Activated CD4-positive, alpha-beta memory T cell treated with anti-CD3 and anti-CD28 coated beads for 36 hours (primary cell): ENCODE results near the gene GDF3. TPM values are rescaled to one million over a fixed set of nuclear protein-coding genes. Genes with fewer than 3 reads are reported as not detected.
"Not testable (repeated sequence)": the region's sequence is repeated elsewhere in the genome, so short reads cannot be mapped to it uniquely, and the experiment has no call there.

ENCODE experiments used
- CTCF ChIA-PET: fragments of 350-600 bp; sonication (Branson Sonifier 250); formaldehyde crosslinking; loops from one replicate; lab custom pipeline; 2021; ENCODE audit warnings: antibody characterized with exemption, inconsistent platforms; lab: Charles Lee
- POLR2A ChIA-PET: fragments of 350-600 bp; sonication (Branson Sonifier 250); formaldehyde crosslinking; loops from one replicate; lab custom pipeline; 2021; ENCODE audit warnings: antibody characterized with exemption; lab: Charles Lee
- DNase-seq: peaks from one replicate; pipeline ENCODE4 v3.0.0-alpha.2; 2020
- H3K27ac Mint-ChIP-seq: one replicate; pipeline ENCODE4 v1.8.0; 2021; ENCODE audit warnings: mixed read lengths
- H3K27me3 Mint-ChIP-seq: one replicate; pipeline ENCODE4 v1.8.0; 2021; ENCODE audit warnings: mixed read lengths
- H3K36me3 Mint-ChIP-seq: one replicate; pipeline ENCODE4 v1.8.0; 2021; ENCODE audit warnings: mixed read lengths
- H3K4me1 Mint-ChIP-seq: one replicate; pipeline ENCODE4 v1.8.0; 2021; ENCODE audit warnings: low read depth, mixed read lengths
- H3K4me3 Mint-ChIP-seq: one replicate; pipeline ENCODE4 v1.8.0; 2021; ENCODE audit warnings: mild to moderate bottlenecking, mixed read lengths
- H3K9me3 Mint-ChIP-seq: one replicate; pipeline ENCODE4 v1.8.0; 2021; ENCODE audit warnings: mixed read lengths
- intact Hi-C: fragments of 100-400 bp; cut with micrococcal nuclease; formaldehyde crosslinking; loops from one replicate; pipeline ENCODE4 v1.15.1; 2023
- total RNA-seq, 2 experiments: library from RNA; stranded (reverse); gene quantifications; one replicate each; pipeline ENCODE4 v1.2.3, GENCODE V29; 2021

The GDF3 gene
- not detected for total RNA-seq

- Mint-ChIP-seq H3K27ac (no peak within 1 kb of the TSS), H3K36me3 (no peaks in the 10 kb centered on the region), H3K4me1 (peaks cover 8% of the 10 kb centered on the region), H3K4me3 (no peak within 1 kb of the TSS), H3K27me3 (peaks cover 3% of the 10 kb centered on the region), H3K9me3 (no peaks in the 10 kb centered on the region)
- intact Hi-C loops: no loop called here
- ChIA-PET POLR2A (no interaction called here), CTCF (no interaction called here)
- DNase-seq: no peak
Observed at GRCh38 chr12:7695566-7696197, at the start of gene GDF3. TSS of gene GDF3 (minus strand) at chr12:7695775. CDS start at chr12:7695728, 47 bp downstream.

DNA sequence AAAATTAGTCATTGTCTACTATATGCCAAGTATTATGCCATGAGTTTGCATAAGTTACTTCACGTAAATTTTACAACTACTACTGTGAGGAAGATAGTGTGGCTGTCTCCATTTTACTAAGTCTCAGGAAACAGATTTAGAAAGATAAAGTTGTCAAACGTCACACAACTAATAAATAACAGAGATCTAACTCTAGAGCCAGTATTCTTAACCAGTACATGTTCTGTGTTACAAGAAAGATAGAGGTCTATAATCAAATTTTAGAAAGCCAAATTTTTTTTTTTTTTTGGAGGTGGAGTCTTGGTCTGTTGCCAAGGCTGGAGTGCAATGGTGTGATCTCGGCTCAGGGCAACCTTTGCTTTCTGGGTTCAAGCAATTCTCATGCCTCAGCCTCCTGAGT lies 37.4 kb upstream of the GDF3 start:
- Mint-ChIP-seq H3K27ac (no peak overlapping the region), H3K4me1 (no peaks in the 10 kb centered on the region), H3K36me3 (no peaks in the 10 kb centered on the region), H3K4me3 (no peak overlapping the region), H3K27me3 (peaks cover 4% of the 10 kb centered on the region), H3K9me3 (no peaks in the 10 kb centered on the region)
- ChIA-PET POLR2A (no interaction called here), CTCF (no interaction called here)
- intact Hi-C loops: no loop called here
- no peak for DNase-seq

GRCh38 chr12:7731486-7731885 lies 35.9 kb upstream of the GDF3 start:
- peaks cover 6% of the 10 kb centered on the region for H3K27me3 Mint-ChIP-seq
- ChIA-PET POLR2A (no interaction called here), CTCF (no interaction called here)
- no peaks in the 10 kb centered on the region for H3K4me1 Mint-ChIP-seq
- H3K36me3 Mint-ChIP-seq: no peaks in the 10 kb centered on the region
- H3K9me3 Mint-ChIP-seq: no peaks in the 10 kb centered on the region
- intact Hi-C loops: no loop called here
- H3K4me3 Mint-ChIP-seq: no peak overlapping the region
- no peak for DNase-seq
- no peak overlapping the region for H3K27ac Mint-ChIP-seq

- H3K36me3 Mint-ChIP-seq, H3K4me1 Mint-ChIP-seq, H3K4me3 Mint-ChIP-seq, H3K27me3 Mint-ChIP-seq, POLR2A ChIA-PET, H3K27ac Mint-ChIP-seq, DNase-seq, intact Hi-C loops, H3K9me3 Mint-ChIP-seq: not testable (repeated sequence)
- CTCF ChIA-PET: interaction anchor here (0.6 kb wide), 1 partner anchor 620 kb away, joined by 4 read pairs; no protein-coding TSS in a partner anchor
Observed at GRCh38 chr12:7730984-7731383, 35.4 kb upstream of the GDF3 start.

DNA sequence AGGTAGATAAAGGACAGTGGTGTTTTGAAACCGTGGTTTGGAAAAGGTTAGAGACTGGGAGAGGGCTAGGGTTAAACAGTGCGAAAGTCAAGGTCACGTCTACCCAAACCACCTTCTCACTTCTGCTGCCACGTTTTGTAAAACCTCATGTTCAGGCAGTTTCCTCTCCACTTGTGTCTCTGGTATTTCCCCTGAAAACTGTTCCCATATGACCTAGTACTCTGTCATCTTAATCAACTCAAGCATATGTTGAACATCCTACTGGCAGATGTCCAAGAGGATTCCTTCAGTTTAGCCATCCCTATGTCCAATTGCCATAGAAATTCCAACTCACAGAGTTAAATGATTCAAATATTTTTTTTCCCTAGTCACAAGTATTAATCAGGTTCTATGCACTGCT lies 34.2 kb upstream of the GDF3 start:
- Mint-ChIP-seq H3K36me3 (no peaks in the 10 kb centered on the region), H3K27me3 (peaks cover 6% of the 10 kb centered on the region), H3K9me3 (no peaks in the 10 kb centered on the region), H3K27ac (no peak overlapping the region), H3K4me1 (no peaks in the 10 kb centered on the region), H3K4me3 (no peak overlapping the region)
- intact Hi-C loops: no loop called here
- no peak for DNase-seq
- CTCF ChIA-PET: no interaction called here
- POLR2A ChIA-PET: no interaction called here

GRCh38 chr12:7723926-7724325 lies 28.4 kb upstream of the GDF3 start:
- CTCF ChIA-PET: interaction anchor here (1.0 kb wide), 1 partner anchor 83 kb away, joined by 3 read pairs; no protein-coding TSS in a partner anchor
- DNase-seq: no peak
- Mint-ChIP-seq H3K27ac (no peak overlapping the region), H3K36me3 (no peaks in the 10 kb centered on the region), H3K4me1 (no peaks in the 10 kb centered on the region), H3K27me3 (peaks cover 4% of the 10 kb centered on the region), H3K4me3 (no peak overlapping the region), H3K9me3 (no peaks in the 10 kb centered on the region)
- POLR2A ChIA-PET: no interaction called here
- intact Hi-C loops: no loop called here

- Mint-ChIP-seq H3K9me3 (no peaks in the 10 kb centered on the region), H3K36me3 (no peaks in the 10 kb centered on the region), H3K27me3 (peaks cover 4% of the 10 kb centered on the region), H3K27ac (no peak overlapping the region), H3K4me3 (no peak overlapping the region), H3K4me1 (no peaks in the 10 kb centered on the region)
- ChIA-PET POLR2A (no interaction called here), CTCF (no interaction called here)
- DNase-seq: no peak
- intact Hi-C loops: no loop called here
Observed at GRCh38 chr12:7719946-7720730, 24.6 kb upstream of the GDF3 start.

- ChIA-PET POLR2A (no interaction called here), CTCF (no interaction called here)
- Mint-ChIP-seq H3K9me3 (no peaks in the 10 kb centered on the region), H3K4me3 (no peak overlapping the region), H3K4me1 (no peaks in the 10 kb centered on the region), H3K27me3 (peaks cover 3% of the 10 kb centered on the region), H3K36me3 (no peaks in the 10 kb centered on the region), H3K27ac (no peak overlapping the region)
- DNase-seq: no peak
- intact Hi-C loops: no loop called here
Observed at GRCh38 chr12:7716381-7716780, 20.8 kb upstream of the GDF3 start.

DNA sequence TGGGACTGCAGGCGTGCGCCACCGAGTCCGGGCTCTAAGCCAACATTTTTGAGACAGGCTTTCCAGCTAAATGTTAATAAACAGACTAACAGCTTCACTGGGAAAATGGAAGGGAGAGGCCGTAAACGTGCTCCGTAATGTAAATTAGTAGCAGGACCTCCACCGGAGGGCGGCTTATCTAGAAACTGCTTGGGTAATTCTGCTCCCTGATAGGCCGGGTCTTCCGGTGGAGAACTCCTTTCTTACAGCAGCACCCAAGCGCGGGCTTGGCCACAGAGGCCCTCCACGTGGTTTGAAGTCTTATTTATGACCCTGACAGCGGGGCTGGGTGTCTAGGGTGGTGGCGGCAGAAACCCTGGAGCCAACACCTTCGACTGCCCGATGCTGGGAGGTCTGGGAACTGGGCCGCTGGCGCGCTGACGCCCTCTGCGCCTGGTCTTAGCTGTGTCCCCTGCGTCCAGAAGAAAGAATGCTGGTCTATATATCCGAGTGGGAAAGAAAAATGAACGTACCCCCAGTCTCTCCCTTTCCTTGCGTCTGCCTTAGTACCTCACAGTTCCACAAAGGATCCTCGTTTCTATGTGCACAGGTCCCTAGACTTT lies 17.4 kb upstream of the GDF3 start:
- intact Hi-C loops: no loop called here
- Mint-ChIP-seq H3K36me3 (no peaks in the 10 kb centered on the region), H3K27ac (no peak overlapping the region), H3K9me3 (no peaks in the 10 kb centered on the region), H3K4me3 (no peak overlapping the region), H3K27me3 (no peaks in the 10 kb centered on the region), H3K4me1 (no peaks in the 10 kb centered on the region)
- POLR2A ChIA-PET: interaction anchor here (0.6 kb wide), 1 partner anchor 52 kb away, joined by 3 read pairs; no protein-coding TSS in a partner anchor
- no peak for DNase-seq
- CTCF ChIA-PET: no interaction called here

- H3K4me1 Mint-ChIP-seq: no peaks in the 10 kb centered on the region
- intact Hi-C loops: no loop called here
- DNase-seq: no peak
- POLR2A ChIA-PET: no interaction called here
- no peak within 1 kb of the TSS for H3K27ac Mint-ChIP-seq
- no peaks in the 10 kb centered on the region for H3K36me3 Mint-ChIP-seq
- no peak within 1 kb of the TSS for H3K4me3 Mint-ChIP-seq
- no peaks in the 10 kb centered on the region for H3K27me3 Mint-ChIP-seq
- H3K9me3 Mint-ChIP-seq: no peaks in the 10 kb centered on the region
- CTCF ChIA-PET: interaction anchor here (1.1 kb wide), 1 partner anchor 94 kb away, joined by 4 read pairs; no protein-coding TSS in a partner anchor
Observed at GRCh38 chr12:7711133-7711532, 15.6 kb upstream of the GDF3 start, which contains the start of gene DPPA3. TSS of gene DPPA3 (plus strand) at chr12:7711433. CDS start at chr12:7711571, 138 bp downstream.

- CTCF ChIA-PET: interaction anchor here (1.1 kb wide), 1 partner anchor 95 kb away, joined by 4 read pairs; no protein-coding TSS in a partner anchor
- Mint-ChIP-seq H3K27me3 (no peaks in the 10 kb centered on the region), H3K27ac (no peak overlapping the region), H3K4me3 (no peak overlapping the region), H3K36me3 (no peaks in the 10 kb centered on the region), H3K9me3 (no peaks in the 10 kb centered on the region), H3K4me1 (no peaks in the 10 kb centered on the region)
- no peak for DNase-seq
- POLR2A ChIA-PET: no interaction called here
- intact Hi-C loops: no loop called here
Observed at GRCh38 chr12:7709969-7710675, 14.5 kb upstream of the GDF3 start.

DNA sequence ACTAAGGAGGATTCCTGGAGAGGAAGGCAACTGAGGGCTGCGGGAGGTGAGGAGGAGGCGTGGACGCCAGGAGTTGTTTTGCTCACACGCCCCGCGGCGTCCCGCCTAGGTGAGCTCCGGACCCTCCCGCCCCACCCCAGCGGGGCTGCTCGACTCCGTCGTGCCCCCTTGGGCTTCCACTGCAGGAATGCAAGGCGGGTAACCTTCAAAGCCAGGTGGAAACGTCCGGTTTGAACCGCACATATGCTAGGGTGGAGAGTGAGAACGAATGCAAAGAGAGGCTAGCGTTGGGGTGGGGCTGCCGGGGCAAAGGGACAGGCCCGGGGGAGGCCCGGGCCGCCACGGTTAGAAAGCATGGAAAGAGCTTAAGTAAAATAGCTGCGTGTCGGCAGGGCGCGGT lies 10.3 kb upstream of the GDF3 start:
- intact Hi-C loops: no loop called here
- ChIA-PET CTCF (no interaction called here), POLR2A (no interaction called here)
- Mint-ChIP-seq H3K4me3 (no peak overlapping the region), H3K9me3 (no peaks in the 10 kb centered on the region), H3K27me3 (no peaks in the 10 kb centered on the region), H3K4me1 (no peaks in the 10 kb centered on the region), H3K36me3 (no peaks in the 10 kb centered on the region), H3K27ac (no peak overlapping the region)
- DNase-seq: no peak
